NCI-H2196 treated with DMSO at 0.1 percent for 48 hours (cell line): Measurements from ENCODE around the gene BICDL1.

Source experiments
- DNase-seq: peaks from one replicate; lab custom pipeline; 2025; ENCODE audit not compliant: unreplicated experiment; lab: John Stamatoyannopoulos, UW

Gene BICDL1

GRCh38 chr12:120078868-120079267 lies 89.8 kb downstream of the BICDL1 start:
- no peak for DNase-seq

- no peak for DNase-seq
Observed at GRCh38 chr12:120079411-120080400, 90.7 kb downstream of the BICDL1 start.

GRCh38 chr12:120081641-120082040 lies 92.6 kb downstream of the BICDL1 start:
- DNase-seq: no peak

GRCh38 chr12:120085920-120086645 lies 97.0 kb downstream of the BICDL1 start:
- DNase-seq: no peak

GRCh38 chr12:120086801-120087621 lies 98.0 kb downstream of the BICDL1 start:
- DNase-seq: peak; percentile 98

- DNase-seq: no peak
Observed at GRCh38 chr12:120089105-120089504, 100.1 kb downstream of the BICDL1 start.

GRCh38 chr12:120089796-120090195 lies 100.8 kb downstream of the BICDL1 start:
- no peak for DNase-seq

- DNase-seq: no peak
Observed at GRCh38 chr12:120090206-120090605, 101.2 kb downstream of the BICDL1 start.

- DNase-seq: no peak
Observed at GRCh38 chr12:120090626-120091295, 101.7 kb downstream of the BICDL1 start.

- no peak for DNase-seq
Observed at GRCh38 chr12:120091371-120092090, 102.5 kb downstream of the BICDL1 start.

GRCh38 chr12:120092551-120093335 lies 103.7 kb downstream of the BICDL1 start:
- DNase-seq: no peak

- DNase-seq: no peak
Observed at GRCh38 chr12:120093336-120093591, 104.2 kb downstream of the BICDL1 start.

- no peak for DNase-seq
Observed at GRCh38 chr12:120093592-120094355, 104.7 kb downstream of the BICDL1 start.

- DNase-seq: no peak
Observed at GRCh38 chr12:120094485-120094884, 105.4 kb downstream of the BICDL1 start.

GRCh38 chr12:120095331-120095730 lies 106.3 kb downstream of the BICDL1 start:
- no peak for DNase-seq

- no peak for DNase-seq
Observed at GRCh38 chr12:120095736-120096135, 106.7 kb downstream of the BICDL1 start.

- DNase-seq: no peak
Observed at GRCh38 chr12:120096671-120097202, 107.7 kb downstream of the BICDL1 start.

GRCh38 chr12:120098756-120099470 lies 109.9 kb downstream of the BICDL1 start:
- no peak for DNase-seq
